Fibroblast of pulmonary artery (primary cell): ENCODE data around the gene PAF1.

ENCODE experiments used
- DNase-seq: peaks from one replicate; pipeline ENCODE4 v3.0.0-alpha.2; 2010; ENCODE audit warnings: low read depth
- H3K4me3 ChIP-seq: replicated peaks from 2 replicates; pipeline ENCODE4 v1.5.1; 2011; ENCODE audit warnings: low read depth, mild to moderate bottlenecking, control low read depth, low read length, moderate library complexity
- CTCF ChIP-seq: IDR thresholded peaks from 2 replicates; pipeline ENCODE4 v1.5.1; 2011; ENCODE audit warnings: mild to moderate bottlenecking, control low read depth, low read length, inconsistent platforms; ENCODE audit errors: missing control alignments

PAF1 gene

GRCh38 chr19:39356647-39357046, 34.3 kb downstream of the PAF1 start:
- DNase-seq, result no peak
- TF ChIP-seq CTCF, result no peak
- no peak overlapping the region for H3K4me3 ChIP-seq

GRCh38 chr19:39356073-39356472, 34.8 kb downstream of the PAF1 start:
- DNase-seq, result no peak
- no peak for TF ChIP-seq CTCF
- no peak overlapping the region for H3K4me3 ChIP-seq

GRCh38 chr19:39355253-39355652, 35.7 kb downstream of the PAF1 start:
- H3K4me3 ChIP-seq, result no peak overlapping the region
- TF ChIP-seq CTCF, result no peak
- no peak for DNase-seq

- TF ChIP-seq CTCF, result no peak
- DNase-seq, result no peak
Observed at GRCh38 chr19:39352381-39353255, 38.3 kb downstream of the PAF1 start.

GRCh38 chr19:39351537-39352064, 39.3 kb downstream of the PAF1 start:
- no peak for TF ChIP-seq CTCF
- no peak overlapping the region for H3K4me3 ChIP-seq
- no peak for DNase-seq

More at GRCh38 chr19:39352381-39353255, 38.3 kb downstream of the PAF1 start:
- H3K4me3 ChIP-seq, result no peak overlapping the region

- H3K4me3 ChIP-seq, result no peak overlapping the region
- no peak for TF ChIP-seq CTCF
- no peak for DNase-seq
Observed at GRCh38 chr19:39350156-39350555, 40.8 kb downstream of the PAF1 start.

- DNase-seq, result no peak
- TF ChIP-seq CTCF, result no peak
- H3K4me3 ChIP-seq, result no peak overlapping the region
Observed at GRCh38 chr19:39349326-39349725, 41.6 kb downstream of the PAF1 start.
